ENCODE measurements around the gene RNASEH2A. TPM values are rescaled to one million over a fixed set of nuclear protein-coding genes. Genes with fewer than 3 reads are reported as not detected.
"Not testable (repeated sequence)": the region's sequence is repeated elsewhere in the genome, so short reads cannot be mapped to it uniquely, and the experiment has no call there.

The RNASEH2A gene
- total and polyA plus RNA-seq, 4 donors, result 1.6 to 7.2 (median 3.1) TPM

GRCh38 chr19:12796146-12797071 lies 10.0 kb upstream of the RNASEH2A start:
- intact Hi-C loops (cut with DNase I), result loop anchor here (1.0 to 10.0 kb wide), 4 partner anchors 23 to 1048 kb away; partner anchors contain the start of gene TNPO2 (in 1 of the 2)
- Histone ChIP-seq H3K4me3 (ENCODE audit: low read length in 2 of 2) (no peak overlapping the region), H3K36me3 (ENCODE audit: control insufficient read depth in 1 of 2, insufficient read depth in 2 of 2, low read length in 1 of 2) (no peaks in the 10 kb centered on the region), H3K27ac (ENCODE audit: low read depth in 1 of 2, low read length in 2 of 2) (peak overlapping the region in 1 of 2 donors; percentile 34), H3K9me3 (ENCODE audit: control insufficient read depth, low read length) (no peaks in the 10 kb centered on the region), H3K4me1 (ENCODE audit: control insufficient read depth in 1 of 2, insufficient read depth in 2 of 2, low read length in 2 of 2) (no peaks in the 10 kb centered on the region), H3K27me3 (ENCODE audit: control insufficient read depth in 1 of 2, insufficient read depth in 2 of 2, low read length in 1 of 2) (peaks cover 0 to 2% of the 10 kb centered on the region in 2 donors)
- peak; percentile 83 to 90 for DNase-seq
- WGBS, 2 donors, result 4 to 6% methylated on average over 18 of the region's 18 CpGs
- ATAC-seq (ENCODE audit: low FRiP score), result peak; percentile 55

GRCh38 chr19:12797141-12797587 lies 9.2 kb upstream of the RNASEH2A start:
- Histone ChIP-seq H3K9me3 (ENCODE audit: control insufficient read depth, low read length) (no peaks in the 10 kb centered on the region), H3K27me3 (ENCODE audit: control insufficient read depth in 1 of 2, insufficient read depth in 2 of 2, low read length in 1 of 2) (peaks cover 0 to 2% of the 10 kb centered on the region in 2 donors), H3K36me3 (ENCODE audit: control insufficient read depth in 1 of 2, insufficient read depth in 2 of 2, low read length in 1 of 2) (no peaks in the 10 kb centered on the region), H3K27ac (ENCODE audit: low read depth in 1 of 2, low read length in 2 of 2) (no peak overlapping the region), H3K4me1 (ENCODE audit: control insufficient read depth in 1 of 2, insufficient read depth in 2 of 2, low read length in 2 of 2) (no peaks in the 10 kb centered on the region), H3K4me3 (ENCODE audit: low read length in 2 of 2) (no peak overlapping the region)
- 90 to 93% methylated on average over 6 of the region's 6 CpGs for WGBS, 2 donors
- intact Hi-C loops (cut with DNase I), result loop anchor here (5.0 to 10.0 kb wide), 3 partner anchors 35 to 1048 kb away; partner anchors contain the start of gene TNPO2 (in 1 of the 2)
- DNase-seq (no peak), ATAC-seq (ENCODE audit: low FRiP score) (no peak)

GRCh38 chr19:12797607-12798006 lies 8.8 kb upstream of the RNASEH2A start:
- 92 to 93% methylated on average over 7 of the region's 7 CpGs for WGBS, 2 donors
- H3K4me1 ChIP-seq (ENCODE audit: control insufficient read depth in 1 of 2, insufficient read depth in 2 of 2, low read length in 2 of 2); H3K27me3 ChIP-seq (ENCODE audit: control insufficient read depth in 1 of 2, insufficient read depth in 2 of 2, low read length in 1 of 2); DNase-seq; ATAC-seq (ENCODE audit: low FRiP score); H3K27ac ChIP-seq (ENCODE audit: low read depth in 1 of 2, low read length in 2 of 2); H3K4me3 ChIP-seq (ENCODE audit: low read length in 2 of 2); H3K9me3 ChIP-seq (ENCODE audit: control insufficient read depth, low read length); H3K36me3 ChIP-seq (ENCODE audit: control insufficient read depth in 1 of 2, insufficient read depth in 2 of 2, low read length in 1 of 2): not testable (repeated sequence)
- intact Hi-C loops (cut with DNase I), result loop anchor here (5.0 to 10.0 kb wide), 3 partner anchors 35 to 1047 kb away; partner anchors contain the start of gene TNPO2 (in 1 of the 2)

GRCh38 chr19:12799742-12800465 lies 6.5 kb upstream of the RNASEH2A start:
- no peaks in the 10 kb centered on the region for H3K4me1 ChIP-seq (ENCODE audit: control insufficient read depth in 1 of 2, insufficient read depth in 2 of 2, low read length in 2 of 2)
- no peaks in the 10 kb centered on the region for H3K36me3 ChIP-seq (ENCODE audit: control insufficient read depth in 1 of 2, insufficient read depth in 2 of 2, low read length in 1 of 2)
- ATAC-seq (ENCODE audit: low FRiP score), result no peak
- H3K4me3 ChIP-seq (ENCODE audit: low read length in 2 of 2), result no peak overlapping the region
- no peaks in the 10 kb centered on the region for H3K27me3 ChIP-seq (ENCODE audit: control insufficient read depth in 1 of 2, insufficient read depth in 2 of 2, low read length in 1 of 2)
- H3K27ac ChIP-seq (ENCODE audit: low read depth in 1 of 2, low read length in 2 of 2), result no peak overlapping the region
- 87 to 90% methylated on average over 18 of the region's 18 CpGs for WGBS, 2 donors
- no peak for DNase-seq
- intact Hi-C loops (cut with DNase I), result loop anchor here (5.0 to 10.0 kb wide), 3 partner anchors 38 to 1045 kb away; partner anchors contain the start of gene TNPO2 (in 1 of the 2)
- no peaks in the 10 kb centered on the region for H3K9me3 ChIP-seq (ENCODE audit: control insufficient read depth, low read length)

GRCh38 chr19:12800466-12800770 lies 6.0 kb upstream of the RNASEH2A start:
- Histone ChIP-seq H3K27ac (ENCODE audit: low read depth in 1 of 2, low read length in 2 of 2) (no peak overlapping the region), H3K36me3 (ENCODE audit: control insufficient read depth in 1 of 2, insufficient read depth in 2 of 2, low read length in 1 of 2) (no peaks in the 10 kb centered on the region), H3K9me3 (ENCODE audit: control insufficient read depth, low read length) (no peaks in the 10 kb centered on the region), H3K4me3 (ENCODE audit: low read length in 2 of 2) (no peak overlapping the region), H3K4me1 (ENCODE audit: control insufficient read depth in 1 of 2, insufficient read depth in 2 of 2, low read length in 2 of 2) (no peaks in the 10 kb centered on the region), H3K27me3 (ENCODE audit: control insufficient read depth in 1 of 2, insufficient read depth in 2 of 2, low read length in 1 of 2) (no peaks in the 10 kb centered on the region)
- ATAC-seq (ENCODE audit: low FRiP score), result no peak
- intact Hi-C loops (cut with DNase I), result loop anchor here in 1 of 2 donors (5.0 kb wide), 1 partner anchor 38 kb away; no protein-coding TSS in a partner anchor
- 80 to 86% methylated on average over 1 of the region's 1 CpG for WGBS, 2 donors
- DNase-seq, result no peak

- WGBS, 2 donors, result 9 to 11% methylated on average over 38 of the region's 38 CpGs
- H3K4me3 ChIP-seq (ENCODE audit: low read length in 2 of 2), result peak overlapping the region; percentile 51 to 59
- H3K27me3 ChIP-seq (ENCODE audit: control insufficient read depth in 1 of 2, insufficient read depth in 2 of 2, low read length in 1 of 2), result no peaks in the 10 kb centered on the region
- peak; percentile 31 for ATAC-seq (ENCODE audit: low FRiP score)
- H3K4me1 ChIP-seq (ENCODE audit: control insufficient read depth in 1 of 2, insufficient read depth in 2 of 2, low read length in 2 of 2), result no peaks in the 10 kb centered on the region
- H3K36me3 ChIP-seq (ENCODE audit: control insufficient read depth in 1 of 2, insufficient read depth in 2 of 2, low read length in 1 of 2), result no peaks in the 10 kb centered on the region
- peak in 1 of 2 donors; percentile 80 for DNase-seq
- intact Hi-C loops (cut with DNase I), result loop anchor here in 1 of 2 donors (5.0 kb wide), 1 partner anchor 39 kb away; no protein-coding TSS in a partner anchor
- peak overlapping the region in 1 of 2 donors; percentile 16 for H3K27ac ChIP-seq (ENCODE audit: low read depth in 1 of 2, low read length in 2 of 2)
- H3K9me3 ChIP-seq (ENCODE audit: control insufficient read depth, low read length), result no peaks in the 10 kb centered on the region
These were observed 5.4 kb upstream of the RNASEH2A start for GRCh38 chr19:12800923-12801465.

GRCh38 chr19:12801466-12802266 lies 4.7 kb upstream of the RNASEH2A start, which contains the start of the genes PRDX2 and THSD8:
TSS of gene PRDX2 (minus strand) at chr19:12801800. CDS start at chr19:12801261, 539 bp downstream.
TSS of gene THSD8 (plus strand) at chr19:12802069. CDS start at chr19:12802072, 3 bp downstream.
- no peaks in the 10 kb centered on the region for H3K9me3 ChIP-seq (ENCODE audit: control insufficient read depth, low read length)
- H3K4me1 ChIP-seq (ENCODE audit: control insufficient read depth in 1 of 2, insufficient read depth in 2 of 2, low read length in 2 of 2), result no peaks in the 10 kb centered on the region
- no peaks in the 10 kb centered on the region for H3K27me3 ChIP-seq (ENCODE audit: control insufficient read depth in 1 of 2, insufficient read depth in 2 of 2, low read length in 1 of 2)
- DNase-seq (peak; percentile 86 to 92), ATAC-seq (ENCODE audit: low FRiP score) (peak; percentile 84)
- 0 to 1% methylated on average over 62 to 78 of the region's 78 CpGs for WGBS, 2 donors
- no peaks in the 10 kb centered on the region for H3K36me3 ChIP-seq (ENCODE audit: control insufficient read depth in 1 of 2, insufficient read depth in 2 of 2, low read length in 1 of 2)
- intact Hi-C loops (cut with DNase I), result loop anchor here in 1 of 2 donors (5.0 kb wide), 1 partner anchor 39 kb away; no protein-coding TSS in a partner anchor
- H3K4me3 ChIP-seq (ENCODE audit: low read length in 2 of 2), result peak within 1 kb of the TSS; percentile 51 to 59
- H3K27ac ChIP-seq (ENCODE audit: low read depth in 1 of 2, low read length in 2 of 2), result peak within 1 kb of the TSS in 1 of 2 donors; percentile 16

Data from aorta (tissue), 5 donors.